ENCODE measurements around the gene ASB3. TPM values are rescaled to one million over a fixed set of nuclear protein-coding genes. Genes with fewer than 3 reads are reported as not detected.

The ASB3 gene
- total and polyA plus RNA-seq, 2 donors (not counting 3 experiments of a cell fraction or from before 2014, with no cell fraction given) = 20.3 to 20.5 TPM

DNA sequence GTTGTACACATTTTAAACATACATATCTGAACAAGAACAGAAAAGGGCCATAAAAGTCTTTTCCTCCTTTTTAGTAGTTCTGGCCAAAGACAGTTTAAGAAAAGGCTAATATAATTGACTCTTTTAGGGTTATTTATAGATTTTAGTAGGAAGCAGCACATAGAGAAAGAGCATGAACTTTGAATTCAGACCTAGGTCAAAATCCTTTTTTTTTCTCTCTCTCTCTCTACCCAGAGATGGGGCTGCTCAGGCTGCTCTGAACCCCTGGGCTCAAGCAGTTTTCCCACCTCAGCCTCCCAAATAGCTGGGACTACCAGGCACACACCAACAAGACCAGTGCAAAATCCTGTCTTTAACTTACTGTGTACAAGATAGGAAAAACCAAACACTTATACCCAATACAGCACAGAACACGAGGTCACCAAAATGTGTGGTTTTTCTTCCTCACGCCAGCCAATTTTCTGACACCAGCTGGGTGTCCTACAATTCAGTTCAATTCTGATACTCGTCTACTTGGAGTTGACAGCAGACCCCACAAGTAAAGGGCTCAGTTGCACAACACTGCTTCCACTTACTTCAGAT is 32.2 kb upstream of the ASB3 start:
- CTCF ChIA-PET = no interaction called here
- H4K20me1 ChIP-seq (replicated peaks; ENCODE audit: control insufficient read depth, extremely low read depth, insufficient read depth, low read length) = no peaks in the 10 kb centered on the region
- no peaks in the 10 kb centered on the region for H3K9me1 ChIP-seq (replicated peaks; ENCODE audit: control insufficient read depth, extremely low read depth, insufficient read depth, low read length)
- no peak overlapping the region for H2AFZ ChIP-seq (ENCODE audit: low read depth, low read length)
- FAIRE-seq = no peak
- BruUV-seq (replicated peaks) = no TSS peak
- intact Hi-C loops (cut with micrococcal nuclease) = no loop called here
- H3K27me3 ChIP-seq (ENCODE audit: control insufficient read depth in 2 of 2, insufficient read depth in 2 of 2, low read length in 2 of 2) = no peaks in the 10 kb centered on the region
- H3K36me3 ChIP-seq (ENCODE audit: control insufficient read depth in 2 of 2, extremely low read depth in 1 of 2, insufficient read depth in 2 of 2, low read length in 2 of 2) = peaks cover 7% of the 10 kb centered on the region in 2 experiments
- no peak overlapping the region for H3K4me3 ChIP-seq (replicated peaks in 1 of 3; ENCODE audit: insufficient read depth in 1 of 3, low read depth in 1 of 3, low read length in 3 of 3)
- dilution Hi-C loops (cut with MboI; ENCODE audit: extremely low pct_ligation_motif_present, low sequenced_read_pairs) = no loop called here
- H3K27ac ChIP-seq (ENCODE audit: insufficient read depth, low read depth, low read length) = no peak overlapping the region
- no peaks in the 10 kb centered on the region for H3K9me3 ChIP-seq (replicated peaks; ENCODE audit: control insufficient read depth, insufficient read depth, low read length)
- DNase-seq (ENCODE audit: low read depth, low spot score) = no peak
- no peak overlapping the region for H3K4me2 ChIP-seq (ENCODE audit: insufficient read depth, low read length)
- TF ChIP-seq POLR2A (IDR thresholded peaks at IDR 0.05; ENCODE audit: low read depth, low read length) (no peak), POLR2AphosphoS5 (IDR thresholded peaks at IDR 0.05; ENCODE audit: insufficient read depth, low read depth, low read length) (no peak), GATA2 (IDR thresholded peaks at IDR 0.05; ENCODE audit: insufficient read depth, insufficient read length, low read depth, low read length) (no peak), EZH2 (IDR thresholded peaks at IDR 0.05; ENCODE audit: borderline replicate concordance, low read depth, low read length, severe bottlenecking) (no peak), JUN (IDR thresholded peaks at IDR 0.05; ENCODE audit: borderline replicate concordance, insufficient read depth, insufficient read length, low read depth) (no peak), FOS (IDR thresholded peaks at IDR 0.05; ENCODE audit: borderline replicate concordance, insufficient read depth, low read length) (no peak), MYC (IDR thresholded peaks at IDR 0.05; ENCODE audit: low read depth, low read length) (no peak)
- TF ChIP-seq, protein P1, sequence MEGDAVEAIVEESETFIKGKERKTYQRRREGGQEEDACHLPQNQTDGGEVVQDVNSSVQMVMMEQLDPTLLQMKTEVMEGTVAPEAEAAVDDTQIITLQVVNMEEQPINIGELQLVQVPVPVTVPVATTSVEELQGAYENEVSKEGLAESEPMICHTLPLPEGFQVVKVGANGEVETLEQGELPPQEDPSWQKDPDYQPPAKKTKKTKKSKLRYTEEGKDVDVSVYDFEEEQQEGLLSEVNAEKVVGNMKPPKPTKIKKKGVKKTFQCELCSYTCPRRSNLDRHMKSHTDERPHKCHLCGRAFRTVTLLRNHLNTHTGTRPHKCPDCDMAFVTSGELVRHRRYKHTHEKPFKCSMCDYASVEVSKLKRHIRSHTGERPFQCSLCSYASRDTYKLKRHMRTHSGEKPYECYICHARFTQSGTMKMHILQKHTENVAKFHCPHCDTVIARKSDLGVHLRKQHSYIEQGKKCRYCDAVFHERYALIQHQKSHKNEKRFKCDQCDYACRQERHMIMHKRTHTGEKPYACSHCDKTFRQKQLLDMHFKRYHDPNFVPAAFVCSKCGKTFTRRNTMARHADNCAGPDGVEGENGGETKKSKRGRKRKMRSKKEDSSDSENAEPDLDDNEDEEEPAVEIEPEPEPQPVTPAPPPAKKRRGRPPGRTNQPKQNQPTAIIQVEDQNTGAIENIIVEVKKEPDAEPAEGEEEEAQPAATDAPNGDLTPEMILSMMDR (IDR thresholded peaks at IDR 0.05; ENCODE audit: extremely low read depth in 1 of 2, insufficient read depth in 1 of 2, low read depth in 1 of 2, low read length in 2 of 2) = no peak
- POLR2A ChIA-PET = no interaction called here
- H3K4me1 ChIP-seq (ENCODE audit: control insufficient read depth, extremely low read depth, insufficient read depth, low read length) = no peaks in the 10 kb centered on the region
- H3K9ac ChIP-seq (replicated peaks; ENCODE audit: extremely low read depth, insufficient read depth, low read length) = no peak overlapping the region
- H3K79me2 ChIP-seq (ENCODE audit: control insufficient read depth, insufficient read depth, low read length) = no peaks in the 10 kb centered on the region

All from endothelial cell of umbilical vein (primary cell).